GM12878 (cell line): ENCODE measurements around the gene BMP2K. TPM values are rescaled to one million over a fixed set of nuclear protein-coding genes. Genes with fewer than 3 reads are reported as not detected.

ENCODE experiments used
- ATAC-seq: fragments of 200-7000 bp; cut with Tn5 transposase; 3 replicates; pipeline ENCODE4 v1.9.1; 2020; ENCODE audit warnings: mild to moderate bottlenecking, moderate library complexity
- BruUV-seq: library from RNA; stranded (reverse); fragments of 400-500 nt; replicated peaks from 2 replicates; lab custom pipeline; 2021; lab: Mats Ljungman, UMichigan
- CTCF ChIA-PET: fragments of 300-600 bp; sonication (Branson Sonifier 250); formaldehyde crosslinking; extraction: SDS; loops from one replicate; lab custom pipeline; 2021; ENCODE audit warnings: inconsistent platforms; lab: Yijun Ruan, JAX
- POLR2A ChIA-PET: fragments of 350-600 bp; formaldehyde crosslinking; extraction: SDS; loops from one replicate; lab custom pipeline; 2021; ENCODE audit warnings: inconsistent platforms; lab: Charles Lee
- RAD21 ChIA-PET: fragments of 300-600 bp; sonication (Branson Sonifier 250); formaldehyde crosslinking; loops from one replicate; lab custom pipeline; 2023; ENCODE audit warnings: antibody characterized with exemption; ENCODE audit not compliant: unreplicated experiment; lab: Charles Lee
- SMC1A ChIA-PET: fragments of 300-600 bp; sonication (Branson Sonifier 250); formaldehyde crosslinking; loops from one replicate; lab custom pipeline; 2023; ENCODE audit not compliant: unreplicated experiment, uncharacterized antibody; lab: Charles Lee
- DNase-seq: peaks from one replicate; pipeline ENCODE4 v3.0.0-alpha.2; 2011; ENCODE audit warnings: low read depth, low spot score
- FAIRE-seq: peaks from 3 replicates; lab custom pipeline; 2011; peaks lifted over from hg19 to GRCh38; lab: Jason Lieb, UNC
- H2AFZ ChIP-seq: 2 replicates; pipeline ENCODE4 v1.6.0; 2011; ENCODE audit warnings: low read depth, low read length, control low read depth; ENCODE audit not compliant: control insufficient read depth
- H3K27ac ChIP-seq: 2 replicates; pipeline ENCODE4 v1.5.1; 2011; ENCODE audit warnings: control low read depth; ENCODE audit not compliant: control insufficient read depth, insufficient read depth
- H3K27me3 ChIP-seq, 2 experiments: replicated peaks in 1 of 2; 2 replicates each; pipeline versions ENCODE4 v1.6.0 to v1.6.1; 2011; ENCODE audit warnings: low read length in 1 of 2; ENCODE audit not compliant: control insufficient read depth in 2 of 2, insufficient read depth in 2 of 2
- H3K36me3 ChIP-seq, 2 experiments: 2 replicates each; pipeline ENCODE4 v1.5.1; 2011; ENCODE audit warnings: low read length in 1 of 2; ENCODE audit not compliant: control insufficient read depth in 2 of 2, insufficient read depth in 2 of 2
- H3K4me1 ChIP-seq: 2 replicates; pipeline ENCODE4 v1.6.1; 2011; ENCODE audit warnings: mild to moderate bottlenecking, low read length, moderate library complexity, mixed read lengths; ENCODE audit not compliant: control insufficient read depth, insufficient read depth
- H3K4me2 ChIP-seq: 2 replicates; pipeline ENCODE4 v1.6.0; 2011; ENCODE audit warnings: control low read depth; ENCODE audit not compliant: control insufficient read depth, insufficient read depth
- H3K4me3 ChIP-seq: fragments of 200-600 bp; sonication (generic); 2 replicates; pipeline ENCODE4 v1.5.1; 2016
- H3K79me2 ChIP-seq: 2 replicates; pipeline ENCODE4 v1.6.0; 2011; ENCODE audit warnings: low read length; ENCODE audit not compliant: control insufficient read depth, insufficient read depth
- H3K9ac ChIP-seq: 2 replicates; pipeline ENCODE4 v1.8.0; 2011; ENCODE audit warnings: low read length, control low read depth, mixed read lengths; ENCODE audit not compliant: control insufficient read depth, insufficient read depth
- H3K9me3 ChIP-seq: replicated peaks from 3 replicates; pipeline ENCODE4 v1.5.1; 2011; ENCODE audit warnings: mild to moderate bottlenecking, low read length; ENCODE audit not compliant: control insufficient read depth, insufficient read depth
- H4K20me1 ChIP-seq: 2 replicates; pipeline ENCODE4 v1.6.0; 2011; ENCODE audit not compliant: control insufficient read depth, insufficient read depth
- IKZF2 ChIP-seq, 2 experiments: fragments of 450-650 bp; IDR thresholded peaks; 2 replicates each; pipeline ENCODE4 v1.6.1; 2017; ENCODE audit warnings: mild to moderate bottlenecking in 2 of 2, moderate library complexity in 2 of 2
- PAX8 ChIP-seq: fragments of 450-650 bp; IDR thresholded peaks from 2 replicates; pipeline ENCODE4 v1.6.1; 2017; ENCODE audit warnings: mild to moderate bottlenecking, moderate library complexity
- RELB ChIP-seq: fragments of 450-650 bp; IDR thresholded peaks from 2 replicates; pipeline ENCODE4 v1.6.1; 2017; ENCODE audit warnings: low read depth, mild to moderate bottlenecking, moderate library complexity
- SPI1 ChIP-seq: IDR thresholded peaks from 2 replicates; pipeline ENCODE4 v1.6.1; 2011; ENCODE audit warnings: low read depth, mild to moderate bottlenecking, low read length, moderate library complexity, borderline replicate concordance; ENCODE audit not compliant: insufficient read depth
- WGBS: methylation state at CpG from one replicate; pipeline ENCODE4 v1.1.6; 2016; ENCODE audit warnings: low lambda C conversion rate; ENCODE audit not compliant: insufficient replicate concordance, insufficient coverage; ENCODE audit errors: missing lambda C conversion rate; 5-methylcytosine and 5-hydroxymethylcytosine counted together
- in situ Hi-C: fragments of 300-500 bp; cut with MboI; formaldehyde crosslinking; loops from 9 replicates; pipeline ENCODE4 v1.14.3; 2018; ENCODE audit warnings: mixed read lengths
- intact Hi-C: fragments of 100-400 bp; cut with micrococcal nuclease; formaldehyde crosslinking; loops from one replicate; pipeline ENCODE4 v1.14.2; 2022; ENCODE audit not compliant: unreplicated experiment
- polyA plus RNA-seq, 11 experiments: library from polyadenylated mRNA; depleted of rRNA in 4 of 11; unstranded in 6 of 11; stranded (reverse) in 5 of 11; fragments of >200 nt; fragmentation: Nextera tagmentation in 4 of 11; fragmentation: Illumina TruSeq in 1 of 11; extraction: Ambion mirVana in 4 of 11; extraction: Trizol in 1 of 11; gene quantifications; 1 replicate in 1 of 11; 2 replicates in 10 of 11; pipeline versions ENCODE4 v1.2.1 to v1.2.3, GENCODE V29; 2011 to 2016; ENCODE audit warnings: inconsistent platforms in 2 of 11, missing spikeins in 2 of 11, low read depth in 1 of 11
- total RNA-seq, 4 experiments: library from RNA; depleted of rRNA in 3 of 4; stranded (reverse); fragments of >200 nt in 3 of 4; fragmentation: Illumina TruSeq in 1 of 4; extraction: Trizol in 1 of 4; gene quantifications; 2 replicates each; pipeline versions ENCODE4 v1.2.1 to v1.2.3, GENCODE V29; 2013 to 2021

The BMP2K gene
- total and polyA plus RNA-seq, 10 of the 15 experiments (the other 5 are each of a cell fraction or from before 2014, with no cell fraction given), result 3.3 to 84.6 (median 24.8) TPM

GRCh38 chr4:78781924-78782323 lies 5.8 kb downstream of the BMP2K start:
- no TSS peak for BruUV-seq
- in situ Hi-C loops, result no loop called here
- ChIA-PET RAD21 (interaction anchor here (0.6 to 7.3 kb wide), 9 partner anchors 14 to 186 kb away, joined by 3 to 49 read pairs (median 4); no protein-coding TSS in a partner anchor), SMC1A (interaction anchor here (1.4 to 6.9 kb wide), 11 partner anchors 7 to 168 kb away, joined by 4 to 41 read pairs (median 7); no protein-coding TSS in a partner anchor), CTCF (interaction anchor here (0.5 to 2.1 kb wide), 3 partner anchors 79 to 180 kb away, joined by 3 to 12 read pairs (median 3); no protein-coding TSS in a partner anchor), POLR2A (interaction anchor here (0.6 to 3.6 kb wide), 9 partner anchors 7 to 166 kb away, joined by 3 to 11 read pairs (median 4); no protein-coding TSS in a partner anchor)
- WGBS, result 47% methylated on average over 3 of the region's 3 CpGs
- intact Hi-C loops, result no loop called here
- H4K20me1 ChIP-seq, result no peaks in the 10 kb centered on the region; the same call in 1 of the 2 replicates
- ATAC-seq (peak; percentile 34), FAIRE-seq (no peak), DNase-seq (no peak)
- H2AFZ ChIP-seq, result no peak overlapping the region
- no peaks in the 10 kb centered on the region; the same call in 2 of the 3 replicates for H3K9me3 ChIP-seq
- H3K9ac ChIP-seq, result no peak overlapping the region
- TF ChIP-seq IKZF2 (IDR thresholded peaks at IDR 0.05) (peak; percentile 58 to 65; a peak in 3 of 4 replicates), SPI1 (peak; percentile 79), RELB (0 out of 2 replicates have a peak, but pooled peaks have one; percentile 12), PAX8 (no peak)
- H3K4me3 ChIP-seq, result peak overlapping the region; percentile 8; the same call in 1 of the 2 replicates
- peaks cover 5% of the 10 kb centered on the region; the same call in 1 of the 2 replicates for H3K4me1 ChIP-seq
- H3K4me2 ChIP-seq, result peak overlapping the region; percentile 79
- peaks cover 0 to 2% of the 10 kb centered on the region in 2 experiments; a peak in 1 of 4 replicates for H3K36me3 ChIP-seq
- no peaks in the 10 kb centered on the region for H3K27me3 ChIP-seq
- H3K27ac ChIP-seq, result no peak overlapping the region; the same call in 1 of the 2 replicates
- H3K79me2 ChIP-seq, result peaks cover 94% of the 10 kb centered on the region
